PC-3 (cell line): Measurements from ENCODE around the gene ASCC2.

Experiments
- EZH2 ChIP-seq: fragments of 300-600 bp; sonication (generic); IDR thresholded peaks from one replicate; pipeline ENCODE4 v1.6.1; 2017; ENCODE audit warnings: antibody characterized with exemption, mild to moderate bottlenecking, low read length; ENCODE audit not compliant: unreplicated experiment
- EZH2phosphoT487 ChIP-seq: fragments of 300-600 bp; sonication (generic); IDR thresholded peaks from 2 replicates; pipeline ENCODE4 v1.6.1; 2018; ENCODE audit warnings: mild to moderate bottlenecking, antibody characterized with exemption, low read length, borderline replicate concordance
- TF ChIP-seq, protein P1 (sequence below): fragments of 300-600 bp; sonication (generic); conservative IDR thresholded peaks from 2 replicates; pipeline ENCODE4 v1.5.1; 2017; ENCODE audit warnings: antibody characterized with exemption, low read depth, mild to moderate bottlenecking, low read length

DNA sequence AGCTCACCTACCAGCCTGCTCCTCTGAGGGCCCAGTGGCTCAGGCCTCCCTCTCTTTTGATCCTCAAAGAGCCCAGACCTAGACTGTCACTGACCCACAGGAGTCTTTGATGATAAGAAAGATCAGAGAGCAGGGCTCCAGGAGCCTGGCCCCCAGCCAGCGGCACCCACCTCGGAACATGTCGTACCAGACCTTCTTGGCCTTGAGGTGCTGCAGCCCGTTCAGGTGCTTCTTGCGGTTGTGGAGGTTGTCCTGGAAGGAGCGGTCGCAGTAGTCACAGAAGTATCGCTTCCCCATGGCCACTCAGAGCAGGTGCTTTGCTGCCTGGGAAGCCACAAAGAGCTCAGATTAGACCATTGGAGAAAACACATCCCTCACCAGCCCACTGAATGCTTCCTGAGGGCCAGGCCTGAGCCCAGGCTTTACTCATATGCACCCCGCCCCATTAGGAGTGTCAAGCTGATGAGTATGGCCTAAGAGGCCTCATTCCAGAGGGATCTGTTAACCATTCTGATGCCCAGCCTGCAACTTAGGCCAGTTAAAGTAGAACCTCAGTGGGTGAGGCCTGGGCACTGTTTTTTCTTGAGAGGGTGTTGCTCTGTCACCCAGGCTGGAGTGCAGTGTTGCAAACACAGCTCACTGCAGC, 89.7 kb downstream of the ASCC2 start:
- TF ChIP-seq, protein P1, sequence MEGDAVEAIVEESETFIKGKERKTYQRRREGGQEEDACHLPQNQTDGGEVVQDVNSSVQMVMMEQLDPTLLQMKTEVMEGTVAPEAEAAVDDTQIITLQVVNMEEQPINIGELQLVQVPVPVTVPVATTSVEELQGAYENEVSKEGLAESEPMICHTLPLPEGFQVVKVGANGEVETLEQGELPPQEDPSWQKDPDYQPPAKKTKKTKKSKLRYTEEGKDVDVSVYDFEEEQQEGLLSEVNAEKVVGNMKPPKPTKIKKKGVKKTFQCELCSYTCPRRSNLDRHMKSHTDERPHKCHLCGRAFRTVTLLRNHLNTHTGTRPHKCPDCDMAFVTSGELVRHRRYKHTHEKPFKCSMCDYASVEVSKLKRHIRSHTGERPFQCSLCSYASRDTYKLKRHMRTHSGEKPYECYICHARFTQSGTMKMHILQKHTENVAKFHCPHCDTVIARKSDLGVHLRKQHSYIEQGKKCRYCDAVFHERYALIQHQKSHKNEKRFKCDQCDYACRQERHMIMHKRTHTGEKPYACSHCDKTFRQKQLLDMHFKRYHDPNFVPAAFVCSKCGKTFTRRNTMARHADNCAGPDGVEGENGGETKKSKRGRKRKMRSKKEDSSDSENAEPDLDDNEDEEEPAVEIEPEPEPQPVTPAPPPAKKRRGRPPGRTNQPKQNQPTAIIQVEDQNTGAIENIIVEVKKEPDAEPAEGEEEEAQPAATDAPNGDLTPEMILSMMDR = no peak
- TF ChIP-seq EZH2 (no peak), EZH2phosphoT487 (no peak)
